GM10248 (cell line): ENCODE data around the gene BEND7.
"Not testable (repeated sequence)": the region's sequence is repeated elsewhere in the genome, so short reads cannot be mapped to it uniquely, and the experiment has no call there.

Source experiments
- CTCF ChIA-PET: fragments of 300-600 bp; sonication (Branson Sonifier 250); formaldehyde crosslinking; extraction: SDS; loops from one replicate; lab custom pipeline; 2021; ENCODE audit warnings: antibody characterized with exemption; lab: Yijun Ruan, JAX
- POLR2A ChIA-PET: fragments of 350-650 bp; sonication (Branson Sonifier 250); formaldehyde crosslinking; extraction: SDS; loops from one replicate; lab custom pipeline; 2020; ENCODE audit warnings: antibody characterized with exemption; lab: Yijun Ruan, JAX
- DNase-seq: peaks from one replicate; pipeline ENCODE4 v3.0.0; 2012; ENCODE audit errors: extremely low spot score
- CTCF ChIP-seq: IDR thresholded peaks from 2 replicates; pipeline ENCODE4 v1.5.1; 2012; ENCODE audit warnings: mild to moderate bottlenecking, low read depth; ENCODE audit errors: extremely low read depth, missing control alignments, control extremely low read depth

Gene BEND7

GRCh38 chr10:13560597-13560996 is 31.8 kb upstream of the BEND7 start:
- TF ChIP-seq CTCF: no peak
- POLR2A ChIA-PET: no interaction called here
- CTCF ChIA-PET: no interaction called here
- DNase-seq: no peak

- CTCF ChIA-PET: interaction anchor here (0.9 kb wide), 1 partner anchor 22 kb away, joined by 3 read pairs; no protein-coding TSS in a partner anchor
- TF ChIP-seq CTCF: no peak
- no peak for DNase-seq
- POLR2A ChIA-PET: no interaction called here
Measured at GRCh38 chr10:13559124-13559700, 30.4 kb upstream of the BEND7 start.

- CTCF ChIA-PET: no interaction called here
Measured at GRCh38 chr10:13555884-13556510, 27.2 kb upstream of the BEND7 start.

GRCh38 chr10:13550802-13551201 is 22.0 kb upstream of the BEND7 start:
- TF ChIP-seq CTCF: no peak
- no peak for DNase-seq
- ChIA-PET POLR2A (no interaction called here), CTCF (no interaction called here)

More at GRCh38 chr10:13555884-13556510, 27.2 kb upstream of the BEND7 start:
- DNase-seq: no peak
- no peak for TF ChIP-seq CTCF
- POLR2A ChIA-PET: no interaction called here

GRCh38 chr10:13542533-13542932 is 13.7 kb upstream of the BEND7 start:
- no peak for DNase-seq
- ChIA-PET POLR2A (no interaction called here), CTCF (interaction anchor here (1.3 to 1.7 kb wide), 2 partner anchors 11 to 24 kb away, joined by 3 to 4 read pairs; no protein-coding TSS in a partner anchor)
- no peak for TF ChIP-seq CTCF

GRCh38 chr10:13537985-13538384 is 9.2 kb upstream of the BEND7 start:
- DNase-seq, POLR2A ChIA-PET: not testable (repeated sequence)
- CTCF ChIA-PET: interaction anchor here (1.4 to 3.1 kb wide), 5 partner anchors 8 to 172 kb away, joined by 4 to 18 read pairs (median 6); no protein-coding TSS in a partner anchor
